DMS53 treated with DMSO at 0.1 percent for 48 hours (cell line): Measurements from ENCODE around the gene OFD1.

Source experiments
- DNase-seq: peaks from one replicate; lab custom pipeline; 2025; ENCODE audit not compliant: unreplicated experiment; lab: John Stamatoyannopoulos, UW

The OFD1 gene

DNA sequence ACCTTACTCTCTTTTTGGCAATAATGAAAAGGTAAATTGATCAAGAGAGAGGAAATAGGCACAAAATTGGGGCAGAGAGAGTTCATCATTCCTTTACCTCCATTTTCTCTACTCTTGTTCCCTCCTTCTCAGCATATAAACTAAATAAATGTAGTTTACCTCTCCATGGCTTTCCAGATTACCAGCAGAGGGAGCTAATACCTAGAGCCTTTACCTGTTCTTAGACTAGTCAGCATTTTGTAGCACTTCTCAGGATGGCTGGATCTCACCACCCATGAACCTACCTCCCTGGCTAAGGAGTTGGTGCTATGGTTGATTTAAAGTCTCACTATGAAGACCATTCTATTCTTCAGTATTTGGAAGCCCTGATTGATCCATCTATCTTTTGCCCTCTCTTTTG is 15.7 kb downstream of the OFD1 start:
- peak; percentile 2 for DNase-seq

- DNase-seq = no peak
Observed at GRCh38 chrX:13750812-13751211, 16.3 kb downstream of the OFD1 start.

GRCh38 chrX:13752141-13752540 is 17.6 kb downstream of the OFD1 start:
- DNase-seq = no peak

- DNase-seq = no peak
Observed at GRCh38 chrX:13752646-13753045, 18.1 kb downstream of the OFD1 start.

GRCh38 chrX:13754765-13755164 is 20.2 kb downstream of the OFD1 start:
- DNase-seq = no peak

DNA sequence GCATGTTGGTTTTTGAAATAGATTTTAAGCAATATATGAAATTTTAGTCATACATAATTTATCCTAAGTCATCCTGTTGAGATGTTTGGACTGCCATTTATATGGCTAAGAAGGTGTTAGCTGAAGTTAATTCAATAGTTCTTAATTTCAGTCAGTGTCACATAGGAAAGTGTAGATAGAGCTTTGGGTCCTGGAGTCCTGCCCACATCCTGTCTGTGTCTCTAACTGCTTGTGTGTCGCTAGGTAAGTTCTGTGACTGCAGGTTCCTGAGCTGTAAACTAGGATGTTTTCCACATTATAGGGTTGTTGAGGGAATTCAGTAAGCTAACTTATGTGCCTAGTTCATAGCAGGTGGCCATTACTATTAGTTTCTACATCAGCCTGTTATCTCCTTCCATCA is 20.7 kb downstream of the OFD1 start:
- no peak for DNase-seq

GRCh38 chrX:13756381-13756780 is 21.8 kb downstream of the OFD1 start:
- no peak for DNase-seq

DNA sequence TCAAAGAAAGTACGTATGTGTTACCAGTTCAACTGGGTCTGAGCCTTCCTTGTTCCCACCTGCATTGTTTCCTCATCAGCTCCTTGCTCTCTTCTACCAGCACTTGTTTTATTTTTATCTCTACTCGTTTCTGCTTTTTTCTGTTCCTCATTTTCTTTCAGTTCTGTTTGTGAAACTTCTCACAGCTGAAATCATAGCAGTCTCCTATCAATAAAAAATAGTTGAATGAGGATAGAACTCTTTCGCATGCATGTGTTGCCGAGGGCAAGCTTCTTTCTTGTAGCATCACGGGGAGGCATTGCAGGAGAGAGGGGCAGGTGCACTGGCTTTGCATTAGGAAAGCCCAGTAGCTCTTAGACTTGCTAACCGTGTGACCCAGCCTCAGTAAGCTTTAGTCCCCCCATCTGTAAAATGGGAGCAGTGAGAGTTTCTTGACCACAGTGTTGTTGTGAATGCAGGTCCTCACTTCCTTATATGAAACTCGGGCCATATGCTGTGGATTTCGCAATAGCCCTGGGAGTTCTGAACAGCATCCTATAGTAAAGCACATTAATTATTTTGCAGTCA is 24.7 kb downstream of the OFD1 start:
- no peak for DNase-seq

DNA sequence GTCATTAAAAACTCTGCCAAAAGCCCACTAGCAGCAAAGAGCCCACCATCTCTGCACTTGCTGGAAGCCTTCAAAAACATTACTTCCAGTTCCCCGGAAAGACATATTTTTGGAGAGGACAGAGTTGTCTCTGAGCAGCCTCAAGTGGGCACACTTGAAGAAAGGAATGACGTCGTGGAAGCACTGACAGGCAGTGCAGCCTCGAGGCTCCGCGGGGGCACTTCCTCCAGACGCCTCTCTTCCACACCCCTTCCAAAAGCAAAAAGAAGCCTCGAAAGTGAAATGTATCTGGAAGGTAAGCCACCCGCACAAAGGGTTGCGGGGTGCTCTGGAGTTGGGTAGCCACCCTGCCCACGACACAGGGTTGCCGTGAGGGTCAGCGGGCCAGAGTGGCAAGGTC is 25.9 kb downstream of the OFD1 start:
- DNase-seq = no peak

DNA sequence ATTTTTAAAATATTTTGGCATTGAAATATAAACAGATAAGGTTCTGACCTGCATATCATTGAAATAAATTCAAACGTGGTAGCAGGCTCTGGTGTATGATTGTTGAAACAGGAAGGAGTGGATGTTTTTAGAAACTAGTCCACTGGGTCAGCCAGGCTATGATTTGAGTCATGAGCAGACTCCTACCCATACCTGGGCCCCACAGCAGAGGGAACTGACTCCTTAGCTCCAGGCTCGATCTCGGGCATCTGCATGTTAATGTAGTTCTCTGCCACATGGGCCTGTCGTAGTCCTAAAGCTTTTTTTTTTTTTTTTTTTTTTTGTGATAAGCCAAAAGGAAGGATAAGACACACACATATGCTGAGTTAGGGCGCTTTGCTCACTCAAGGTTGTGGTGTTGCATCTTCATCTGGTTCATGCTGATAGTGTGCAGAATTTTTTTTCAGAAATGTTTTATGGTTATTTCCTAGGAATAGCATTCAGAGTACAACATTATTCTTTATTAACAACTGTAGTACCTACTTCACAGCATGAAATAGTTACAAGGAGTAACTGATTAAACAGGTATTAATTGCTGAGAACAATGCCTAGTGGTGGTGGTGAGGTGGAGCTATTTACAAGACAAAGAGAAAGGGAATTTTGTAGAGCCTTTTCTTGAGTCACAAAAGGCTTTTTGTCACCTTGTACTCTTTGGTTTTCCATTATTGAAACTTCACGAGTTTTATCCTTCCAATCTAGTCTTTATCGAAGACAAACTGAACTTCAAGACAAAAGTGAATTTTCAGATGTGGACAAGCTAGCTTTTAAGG is 27.3 kb downstream of the OFD1 start:
- no peak for DNase-seq

DNA sequence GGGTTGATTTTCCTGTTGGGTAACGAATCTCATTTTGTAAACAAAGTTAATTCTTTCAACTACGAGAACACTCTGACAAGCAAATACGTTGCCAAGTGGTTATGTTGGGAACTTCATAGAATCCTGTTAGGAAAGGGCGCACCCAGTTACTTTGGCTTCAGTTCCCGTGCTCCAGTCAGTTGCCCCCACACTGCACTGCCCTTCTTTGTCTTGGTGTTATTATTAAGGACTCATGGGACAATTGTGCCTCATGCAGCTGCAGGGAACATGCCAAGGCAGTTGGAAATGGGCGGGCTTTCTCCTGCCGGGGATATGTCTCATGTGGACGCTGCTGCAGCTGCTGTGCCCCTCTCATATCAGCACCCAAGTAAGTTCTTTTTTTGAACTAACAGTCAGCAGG is 28.9 kb downstream of the OFD1 start:
- DNase-seq = no peak

DNA sequence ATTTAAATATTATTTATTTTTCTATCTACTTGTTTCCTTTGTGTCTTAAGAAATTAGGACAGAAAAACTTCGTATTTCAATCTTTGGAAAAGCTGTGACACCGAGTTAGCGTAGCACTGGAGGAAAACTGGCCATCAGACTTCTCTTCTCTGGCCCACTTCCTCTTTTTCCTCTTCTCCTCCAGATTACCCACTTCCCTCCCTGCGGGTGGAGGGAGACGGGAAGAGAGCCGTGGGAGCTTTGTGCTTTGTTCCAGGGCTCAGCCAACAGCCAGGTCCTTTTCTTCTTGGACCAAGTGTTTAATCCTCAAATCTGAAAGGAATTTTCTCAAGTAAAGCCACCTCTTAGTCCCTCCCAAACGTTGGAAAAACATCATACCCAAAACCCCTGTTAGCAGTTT is 29.7 kb downstream of the OFD1 start:
- DNase-seq = no peak

- no peak for DNase-seq
Observed at GRCh38 chrX:13764765-13765164, 30.2 kb downstream of the OFD1 start.

DNA sequence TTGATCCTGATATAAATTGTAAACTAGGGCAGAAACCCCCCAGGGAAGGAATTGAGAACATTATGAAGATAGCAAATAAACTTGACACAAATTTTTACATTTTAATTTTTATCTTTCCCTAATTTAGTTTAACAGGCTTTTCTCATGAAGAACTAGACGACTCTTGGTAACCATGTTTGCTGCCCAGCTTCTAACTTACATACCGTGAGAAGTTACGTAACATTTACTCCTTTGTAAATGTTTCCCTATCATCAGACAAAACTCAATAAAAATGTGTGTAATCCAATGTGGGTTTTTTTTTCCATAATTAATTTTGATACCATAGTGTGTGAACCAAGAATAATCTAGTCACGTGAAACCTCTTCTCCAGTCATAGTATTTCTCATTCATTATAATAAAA is 34.4 kb downstream of the OFD1 start:
- no peak for DNase-seq

- no peak for DNase-seq
Observed at GRCh38 chrX:13770013-13770535, 35.5 kb downstream of the OFD1 start.

DNA sequence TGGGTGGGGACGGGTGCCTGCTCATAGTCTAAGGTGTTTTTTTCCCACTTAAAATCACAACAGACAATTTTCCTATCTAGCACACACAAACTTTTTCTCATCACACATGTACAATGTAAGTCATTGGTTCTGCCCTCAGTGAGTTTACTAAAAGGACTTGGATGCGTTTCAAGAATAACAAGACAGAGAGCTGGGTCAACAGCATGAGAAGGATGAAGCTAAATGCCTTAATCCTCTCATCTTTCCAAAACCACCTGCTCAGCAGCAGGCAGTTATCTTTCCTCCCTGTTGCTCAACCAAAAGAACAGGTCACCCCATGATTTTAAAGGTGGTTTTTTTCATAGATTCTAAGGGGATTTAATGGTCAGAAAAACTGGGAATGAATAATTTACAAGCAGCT is 40.1 kb downstream of the OFD1 start:
- DNase-seq = peak; percentile 0

DNA sequence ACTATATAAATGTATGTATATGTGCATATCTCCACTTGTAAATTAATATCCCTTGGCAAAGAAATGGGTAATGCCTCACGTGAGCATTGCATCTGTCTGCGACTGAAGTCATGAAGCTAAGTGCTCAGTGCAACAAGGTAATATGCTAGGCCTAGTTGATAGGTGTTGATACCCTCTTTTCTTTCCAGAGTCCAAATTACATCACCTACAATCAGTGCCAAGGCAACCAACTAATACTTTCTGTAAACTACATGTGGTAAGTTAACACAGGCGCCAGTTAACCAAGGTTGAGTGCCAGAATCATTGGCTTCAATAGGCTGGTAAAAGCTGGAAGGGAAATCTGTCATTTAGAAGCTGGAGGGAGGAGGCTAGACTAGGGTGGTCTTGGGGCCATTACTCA is 41.3 kb downstream of the OFD1 start:
- DNase-seq = no peak

DNA sequence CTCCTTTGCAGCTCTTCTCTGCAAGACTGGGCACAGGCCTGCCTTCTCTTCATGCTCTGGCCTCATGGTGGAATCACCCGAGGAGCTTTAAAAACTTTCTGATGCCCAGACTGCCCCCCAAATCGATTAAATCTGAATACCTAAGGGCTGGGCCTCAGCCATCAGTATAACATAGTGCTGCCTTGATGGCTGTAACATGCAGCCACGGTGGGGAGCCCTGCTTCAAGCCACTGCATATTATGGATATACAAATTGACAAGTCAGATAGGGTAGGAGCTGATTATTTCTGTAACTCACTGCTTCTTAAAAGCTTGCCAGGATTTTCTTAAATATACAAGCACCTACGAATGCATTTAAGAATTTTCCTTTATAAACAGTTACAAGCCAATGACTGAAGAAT is 41.8 kb downstream of the OFD1 start:
- DNase-seq = no peak

DNA sequence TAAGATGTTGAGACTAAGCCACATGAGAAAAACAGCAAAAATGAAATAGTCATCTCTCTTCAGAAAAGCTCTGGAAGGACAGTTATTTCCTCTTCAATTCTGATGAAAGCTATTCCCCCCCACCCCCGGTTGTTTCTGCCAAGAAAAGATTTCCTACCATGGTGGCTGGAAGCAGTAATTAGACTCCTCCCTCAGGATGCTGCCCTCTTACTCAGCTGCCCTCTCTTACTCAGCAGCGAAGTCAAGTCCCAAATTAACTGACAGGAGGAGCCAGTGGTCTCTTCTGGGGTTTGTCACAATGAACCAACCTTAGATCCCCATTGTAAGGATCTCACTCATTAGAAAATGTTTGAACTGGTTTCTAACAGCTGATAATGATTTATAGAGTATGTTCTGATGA is 44.4 kb downstream of the OFD1 start:
- DNase-seq = no peak

DNA sequence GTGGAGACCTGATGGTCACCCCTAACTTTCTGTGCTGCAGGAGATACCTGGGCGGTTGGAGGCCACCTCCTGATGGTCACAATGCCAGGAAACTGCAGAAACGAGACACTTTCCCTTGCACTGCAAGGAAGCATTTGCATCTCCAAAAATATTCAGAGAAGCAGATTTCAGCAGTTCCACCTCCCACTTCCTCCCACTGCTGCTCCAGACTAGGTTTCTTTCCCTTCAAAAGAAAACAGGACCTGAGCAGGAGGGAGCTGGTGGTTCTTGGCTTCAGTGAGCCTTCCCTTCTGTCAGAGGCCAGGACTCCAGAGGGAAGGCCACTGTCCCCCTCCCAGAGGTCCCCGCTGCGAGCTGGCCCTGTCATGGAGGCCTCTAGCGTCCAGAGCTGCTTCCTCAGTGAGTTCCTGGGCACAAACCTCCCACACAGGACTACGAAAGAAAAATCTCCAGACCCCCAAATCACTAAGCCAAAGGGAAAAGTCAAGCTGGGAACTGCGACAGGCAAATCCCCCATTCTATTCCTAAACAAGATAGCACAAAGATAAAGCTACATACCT is 46.4 kb downstream of the OFD1 start:
- DNase-seq = no peak

DNA sequence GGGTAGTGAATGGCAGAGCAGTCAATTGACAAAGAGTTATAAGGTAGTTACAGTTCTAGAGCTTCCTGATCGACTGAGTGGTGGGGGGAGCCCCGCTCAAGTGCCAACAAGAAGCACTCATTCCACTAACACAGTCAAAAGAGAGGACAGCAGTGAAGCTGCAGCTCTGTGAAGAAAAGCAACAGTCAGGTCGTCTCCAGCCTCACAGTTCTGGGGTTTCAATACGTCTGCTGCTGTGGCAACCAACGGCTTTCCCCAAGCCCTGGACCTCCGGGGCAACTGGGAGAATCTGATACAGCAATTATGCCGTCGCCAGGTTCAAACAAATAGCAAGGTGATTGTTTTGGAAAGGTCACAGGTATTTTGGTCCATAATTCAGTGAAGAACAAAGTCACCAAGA is 51.5 kb downstream of the OFD1 start:
- DNase-seq = no peak
